Karpas-422 (cell line): Measurements from ENCODE around the gene RPL37. TPM values are rescaled to one million over a fixed set of nuclear protein-coding genes. Genes with fewer than 3 reads are reported as not detected.
"Not testable (repeated sequence)": the region's sequence is repeated elsewhere in the genome, so short reads cannot be mapped to it uniquely, and the experiment has no call there.

Source experiments
- DNase-seq: peaks from one replicate; pipeline ENCODE4 v3.0.0-alpha.2; 2015
- H2AFZ ChIP-seq: fragments of 200-600 bp; sonication (generic); 2 replicates; pipeline ENCODE4 v1.6.1; 2014; ENCODE audit warnings: antibody characterized with exemption, low read length, mixed read lengths
- H3K27ac ChIP-seq: fragments of 200-600 bp; sonication (generic); 2 replicates; pipeline ENCODE4 v1.5.1; 2014; ENCODE audit warnings: mild to moderate bottlenecking, low read length, moderate library complexity
- H3K27me3 ChIP-seq: fragments of 200-600 bp; sonication (generic); 2 replicates; pipeline ENCODE4 v1.6.1; 2014; ENCODE audit warnings: low read length, mixed read lengths
- H3K36me3 ChIP-seq: fragments of 200-600 bp; sonication (generic); 2 replicates; pipeline ENCODE4 v1.6.1; 2014; ENCODE audit warnings: low read length, mixed read lengths; ENCODE audit not compliant: insufficient read depth
- H3K4me1 ChIP-seq: fragments of 200-600 bp; sonication (generic); 2 replicates; pipeline ENCODE4 v1.6.1; 2014; ENCODE audit warnings: mild to moderate bottlenecking, low read length, mixed read lengths
- H3K4me2 ChIP-seq: fragments of 200-600 bp; sonication (generic); 2 replicates; pipeline ENCODE4 v1.6.1; 2014; ENCODE audit warnings: low read length, low read depth, mild to moderate bottlenecking; ENCODE audit not compliant: poor library complexity, severe bottlenecking
- H3K4me3 ChIP-seq: fragments of 200-600 bp; sonication (generic); 2 replicates; pipeline ENCODE4 v1.5.1; 2014; ENCODE audit warnings: mild to moderate bottlenecking, antibody characterized with exemption, low read length, mixed read lengths
- H3K79me2 ChIP-seq: fragments of 200-600 bp; sonication (generic); 2 replicates; pipeline ENCODE4 v1.6.1; 2014; ENCODE audit warnings: mild to moderate bottlenecking, low read length, mixed read lengths
- H3K9ac ChIP-seq: fragments of 200-600 bp; sonication (generic); 2 replicates; pipeline ENCODE4 v1.6.0; 2014; ENCODE audit warnings: low read length
- H3K9me2 ChIP-seq: fragments of 200-600 bp; sonication (generic), shearing (Covaris generic); replicated peaks from 2 replicates; pipeline ENCODE4 v1.6.0; 2014; ENCODE audit warnings: mild to moderate bottlenecking, low read length, moderate library complexity; ENCODE audit not compliant: insufficient read depth
- H3K9me3 ChIP-seq: fragments of 300-700, 200-600 bp; sonication (generic); 2 replicates; pipeline ENCODE4 v1.6.1; 2014; ENCODE audit warnings: low read length, mixed read lengths
- H4K20me1 ChIP-seq: fragments of 200-600 bp; sonication (generic); 2 replicates; pipeline ENCODE4 v1.6.1; 2014; ENCODE audit warnings: mild to moderate bottlenecking, antibody characterized with exemption, low read length, low read depth; ENCODE audit not compliant: insufficient read depth
- total RNA-seq: library from RNA; depleted of rRNA; stranded (reverse); fragments of >200 nt; shearing (Covaris generic); gene quantifications from 2 replicates; pipeline ENCODE4 v1.2.3, GENCODE V29; 2014; ENCODE audit warnings: low replicate concordance

The RPL37 gene
- total RNA-seq, 1 experiment from 2014 or later = 3,939 TPM

DNA sequence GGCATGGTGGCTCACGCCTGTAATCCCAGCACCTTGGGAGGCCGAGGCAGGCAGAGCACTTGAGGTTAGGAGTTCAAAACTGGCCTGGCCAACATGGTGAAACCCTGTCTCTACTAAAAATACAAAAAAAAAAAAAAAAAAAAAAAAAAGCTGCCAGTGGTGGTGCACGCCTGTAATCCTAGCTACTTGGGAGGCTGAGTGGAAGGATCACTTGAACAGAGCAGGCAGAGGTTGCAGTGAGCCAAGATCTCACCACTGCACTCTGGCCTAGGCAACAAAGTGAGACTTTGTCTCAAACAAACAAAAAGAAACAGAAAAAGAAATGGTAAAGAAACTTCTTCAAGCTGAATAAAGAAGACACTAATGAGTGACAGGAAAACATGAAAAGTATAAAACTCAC, 48.4 kb downstream of the RPL37 start:
- H3K4me1 ChIP-seq, DNase-seq: not testable (repeated sequence)

DNA sequence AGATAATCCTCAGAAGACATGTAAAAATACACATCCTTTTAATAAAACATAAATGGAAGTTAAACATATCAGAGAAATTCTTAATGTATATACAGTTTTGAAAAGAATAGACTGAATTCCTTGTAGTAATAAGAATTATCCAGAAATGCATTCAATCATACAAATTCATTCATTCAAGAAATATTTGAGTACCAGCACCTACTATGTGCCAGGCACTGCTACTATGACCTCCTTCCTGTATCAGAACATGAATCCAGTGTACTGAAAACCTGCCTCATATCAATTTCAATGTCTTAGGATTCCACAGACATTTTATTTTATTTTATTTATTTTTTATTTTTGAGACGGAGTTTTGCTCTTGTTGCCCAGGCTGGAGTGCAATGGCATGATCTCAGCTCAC, 50.1 kb downstream of the RPL37 start:
- H4K20me1 ChIP-seq = peaks cover 3% of the 10 kb centered on the region; the same call in 1 of the 2 replicates
- H3K9ac ChIP-seq = no peak overlapping the region
- H3K9me3 ChIP-seq = no peaks in the 10 kb centered on the region

More for the DNA sequence above, 48.4 kb downstream of the RPL37 start:
- H3K4me3 ChIP-seq, H3K9ac ChIP-seq, H3K4me2 ChIP-seq, H2AFZ ChIP-seq, H3K27ac ChIP-seq, H3K9me3 ChIP-seq, H4K20me1 ChIP-seq, H3K27me3 ChIP-seq, H3K9me2 ChIP-seq: not testable (repeated sequence)
- Histone ChIP-seq H3K36me3 (peaks cover 15% of the 10 kb centered on the region; the same call in 1 of the 2 replicates), H3K79me2 (peaks cover 99% of the 10 kb centered on the region)

DNA sequence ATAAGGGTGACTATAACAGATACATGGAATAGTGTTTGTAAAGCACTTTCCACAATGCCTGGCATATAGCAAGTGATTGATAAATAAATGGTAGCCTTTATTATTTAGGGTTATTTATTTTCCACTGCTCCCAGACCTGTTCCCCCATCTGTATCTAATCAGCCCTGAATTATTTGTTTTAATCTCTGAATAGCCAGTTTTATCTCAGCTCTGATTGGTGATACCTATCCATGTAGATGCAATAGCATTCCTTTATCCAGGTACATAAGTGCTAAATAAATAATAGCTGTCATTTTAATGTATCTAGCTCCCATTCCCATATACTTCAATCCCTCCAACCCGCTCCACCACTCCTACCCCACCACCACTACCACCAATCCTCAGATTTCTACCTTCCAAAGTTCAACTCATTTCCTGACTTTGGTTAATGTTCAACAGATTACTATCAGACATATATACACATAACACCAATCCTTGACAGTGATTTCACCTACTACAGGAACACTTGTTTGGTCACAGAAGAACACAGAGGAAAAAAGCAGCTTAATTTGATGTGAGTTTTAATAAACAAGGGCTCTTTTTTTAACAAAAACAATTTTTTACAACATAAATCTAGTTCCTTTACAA, 50.9 kb downstream of the RPL37 start:
- H3K9me2 ChIP-seq = no peaks in the 10 kb centered on the region
- no peak overlapping the region for H3K9ac ChIP-seq
- no peaks in the 10 kb centered on the region for H3K9me3 ChIP-seq
- no peaks in the 10 kb centered on the region for H3K27me3 ChIP-seq
- DNase-seq = no peak
- peaks cover 99% of the 10 kb centered on the region for H3K79me2 ChIP-seq
- peaks cover 3% of the 10 kb centered on the region; the same call in 1 of the 2 replicates for H4K20me1 ChIP-seq
- no peak overlapping the region for H3K4me3 ChIP-seq
- no peak overlapping the region for H2AFZ ChIP-seq
- no peak overlapping the region for H3K4me2 ChIP-seq
- no peak overlapping the region for H3K27ac ChIP-seq
- H3K36me3 ChIP-seq = peaks cover 15% of the 10 kb centered on the region; the same call in 1 of the 2 replicates
- H3K4me1 ChIP-seq = no peaks in the 10 kb centered on the region

More for the DNA sequence above, 50.1 kb downstream of the RPL37 start:
- H3K4me3 ChIP-seq = no peak overlapping the region
- H3K4me1 ChIP-seq = no peaks in the 10 kb centered on the region
- no peak overlapping the region for H3K4me2 ChIP-seq
- DNase-seq = no peak
- H3K27me3 ChIP-seq = no peaks in the 10 kb centered on the region
- H3K79me2 ChIP-seq = peaks cover 99% of the 10 kb centered on the region
- peaks cover 15% of the 10 kb centered on the region; the same call in 1 of the 2 replicates for H3K36me3 ChIP-seq
- H3K9me2 ChIP-seq = no peaks in the 10 kb centered on the region
- no peak overlapping the region for H3K27ac ChIP-seq
- H2AFZ ChIP-seq = no peak overlapping the region

DNA sequence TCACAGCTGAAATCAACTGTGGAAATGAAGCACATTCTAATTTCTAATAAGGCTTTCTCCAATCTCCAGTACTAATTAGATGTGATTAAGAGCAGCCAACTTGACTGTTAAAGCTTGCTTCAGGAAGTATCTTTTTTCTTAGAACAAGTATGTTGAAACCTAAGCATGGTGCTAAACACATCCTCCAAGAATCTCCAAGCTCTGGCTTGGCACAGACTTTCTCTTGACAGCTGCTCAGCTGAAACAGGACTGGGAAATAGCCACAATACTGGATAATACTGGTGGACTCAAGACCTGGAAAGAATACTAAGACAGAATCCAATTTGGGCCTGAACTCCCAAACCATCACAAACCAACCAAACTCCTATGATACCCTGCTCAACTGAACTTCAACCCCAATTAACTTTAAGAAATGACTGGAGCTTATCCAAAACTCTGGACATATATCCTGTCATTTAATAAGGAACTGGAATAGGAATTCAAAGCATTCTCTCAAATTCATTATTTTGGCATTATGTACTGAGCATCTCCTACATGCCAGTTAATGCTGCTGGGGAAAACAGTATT, 53.1 kb downstream of the RPL37 start:
- Histone ChIP-seq H3K27ac (no peak overlapping the region), H3K9me2 (no peaks in the 10 kb centered on the region), H3K27me3 (no peaks in the 10 kb centered on the region), H3K9ac (no peak overlapping the region), H3K79me2 (peaks cover 86% of the 10 kb centered on the region), H2AFZ (no peak overlapping the region), H3K4me1 (no peaks in the 10 kb centered on the region), H3K9me3 (no peaks in the 10 kb centered on the region), H3K4me3 (no peak overlapping the region), H3K4me2 (no peak overlapping the region), H3K36me3 (no peaks in the 10 kb centered on the region; the same call in 1 of the 2 replicates), H4K20me1 (no peaks in the 10 kb centered on the region)
- no peak for DNase-seq

GRCh38 chr5:40780858-40781257, 54.2 kb downstream of the RPL37 start:
- no peak for DNase-seq
- no peaks in the 10 kb centered on the region for H3K4me1 ChIP-seq
- H3K4me3 ChIP-seq = no peak overlapping the region
- H3K9ac ChIP-seq = no peak overlapping the region
- no peaks in the 10 kb centered on the region for H3K27me3 ChIP-seq
- no peaks in the 10 kb centered on the region for H3K9me3 ChIP-seq
- H3K27ac ChIP-seq = no peak overlapping the region
- H3K79me2 ChIP-seq = peaks cover 79% of the 10 kb centered on the region
- no peaks in the 10 kb centered on the region for H4K20me1 ChIP-seq
- no peak overlapping the region for H2AFZ ChIP-seq
- no peaks in the 10 kb centered on the region for H3K9me2 ChIP-seq
- peaks cover 3% of the 10 kb centered on the region; the same call in 1 of the 2 replicates for H3K36me3 ChIP-seq
- no peak overlapping the region for H3K4me2 ChIP-seq

DNA sequence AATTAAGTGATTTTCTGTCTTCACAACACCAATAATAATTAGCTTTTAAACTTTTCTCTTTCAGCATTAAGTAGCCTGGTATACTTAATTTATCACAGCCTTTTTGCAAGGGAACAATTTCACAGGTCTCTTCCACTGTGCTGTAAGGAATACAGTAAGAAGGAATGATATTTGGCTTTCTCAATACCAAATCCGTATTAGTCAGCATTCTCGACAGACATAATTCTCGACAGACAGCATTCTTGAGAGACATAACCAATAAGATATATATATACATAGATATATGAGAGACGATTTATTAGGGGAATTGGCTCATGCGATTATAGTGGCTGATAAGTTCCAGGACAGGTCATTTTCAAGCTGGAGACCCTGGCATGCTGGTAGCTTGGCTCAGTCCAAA, 54.8 kb downstream of the RPL37 start:
- H3K4me1 ChIP-seq = no peaks in the 10 kb centered on the region
- peaks cover 10% of the 10 kb centered on the region; the same call in 1 of the 2 replicates for H3K36me3 ChIP-seq
- H4K20me1 ChIP-seq = no peaks in the 10 kb centered on the region
- H3K4me3 ChIP-seq = no peak overlapping the region
- peaks cover 79% of the 10 kb centered on the region for H3K79me2 ChIP-seq
- no peak overlapping the region for H3K27ac ChIP-seq
- H3K27me3 ChIP-seq = no peaks in the 10 kb centered on the region
- no peaks in the 10 kb centered on the region for H3K9me2 ChIP-seq
- H2AFZ ChIP-seq = no peak overlapping the region
- no peak for DNase-seq
- no peaks in the 10 kb centered on the region for H3K9me3 ChIP-seq
- H3K9ac ChIP-seq = no peak overlapping the region
- H3K4me2 ChIP-seq = no peak overlapping the region

DNA sequence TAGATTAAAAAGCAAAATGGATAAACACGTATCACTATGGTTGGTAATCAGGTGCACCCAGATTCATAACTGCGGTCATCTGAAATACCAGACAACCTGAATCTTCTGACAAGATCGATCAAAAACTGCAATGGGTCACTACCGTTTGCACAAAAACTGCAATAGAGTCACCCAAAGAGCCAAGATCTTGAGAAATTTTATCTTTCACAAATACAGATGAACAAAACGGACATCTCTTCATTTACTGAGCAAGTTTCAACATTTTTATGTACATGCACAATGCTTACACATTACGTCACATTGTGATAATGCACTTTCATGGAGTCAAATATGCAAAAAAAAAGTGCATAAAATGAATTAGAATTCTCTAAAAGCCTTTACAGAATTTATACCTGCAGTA, 55.5 kb downstream of the RPL37 start:
- Histone ChIP-seq H3K27me3 (no peaks in the 10 kb centered on the region), H3K4me2 (no peak overlapping the region), H3K4me1 (no peaks in the 10 kb centered on the region), H2AFZ (no peak overlapping the region), H3K4me3 (no peak overlapping the region), H3K27ac (no peak overlapping the region), H3K9me3 (no peaks in the 10 kb centered on the region), H3K36me3 (peaks cover 12% of the 10 kb centered on the region; the same call in 1 of the 2 replicates), H3K9ac (no peak overlapping the region), H3K79me2 (peaks cover 74% of the 10 kb centered on the region), H3K9me2 (no peaks in the 10 kb centered on the region), H4K20me1 (no peaks in the 10 kb centered on the region)
- no peak for DNase-seq

GRCh38 chr5:40778133-40778532, 56.9 kb downstream of the RPL37 start:
- Histone ChIP-seq H3K4me1 (no peaks in the 10 kb centered on the region), H3K79me2 (peaks cover 71% of the 10 kb centered on the region), H3K9me2 (no peaks in the 10 kb centered on the region), H4K20me1 (no peaks in the 10 kb centered on the region), H3K36me3 (peaks cover 21% of the 10 kb centered on the region; the same call in 1 of the 2 replicates), H3K27ac (no peak overlapping the region), H3K4me2 (no peak overlapping the region), H3K27me3 (no peaks in the 10 kb centered on the region), H3K4me3 (no peak overlapping the region), H2AFZ (no peak overlapping the region), H3K9me3 (no peaks in the 10 kb centered on the region), H3K9ac (no peak overlapping the region)
- no peak for DNase-seq
